OCI-LY7 (cell line): ENCODE measurements around the gene RNF19B. TPM values are rescaled to one million over a fixed set of nuclear protein-coding genes. Genes with fewer than 3 reads are reported as not detected.
A peak's percentile ranks its signal among the peaks of the same experiment; 100 is the strongest.

Experiments
- BruUV-seq: library from RNA; stranded (reverse); fragments of 400-500 nt; replicated peaks from 2 replicates; lab custom pipeline; 2021; lab: Mats Ljungman, UMichigan
- CTCF ChIA-PET: fragments of 300-600 bp; sonication (Branson Sonifier 250); formaldehyde crosslinking; loops from one replicate; lab custom pipeline; 2022; ENCODE audit warnings: antibody characterized with exemption; ENCODE audit not compliant: unreplicated experiment; lab: Charles Lee
- POLR2A ChIA-PET: fragments of 300-600 bp; sonication (Branson Sonifier 250); formaldehyde crosslinking; loops from one replicate; lab custom pipeline; 2022; ENCODE audit warnings: antibody characterized with exemption; lab: Charles Lee
- DNase-seq: peaks from one replicate; pipeline ENCODE4 v3.0.0-alpha.2; 2015; ENCODE audit warnings: low spot score
- H2AFZ ChIP-seq: fragments of 200-600 bp; sonication (generic), shearing (Covaris generic); 2 replicates; pipeline ENCODE4 v1.6.1; 2014; ENCODE audit warnings: mild to moderate bottlenecking, antibody characterized with exemption, low read length, moderate library complexity
- H3K27ac ChIP-seq: fragments of 200-600 bp; sonication (generic); 2 replicates; pipeline ENCODE4 v1.5.1; 2014; ENCODE audit warnings: mixed run types, low read depth, mild to moderate bottlenecking, moderate library complexity, low read length, inconsistent platforms; ENCODE audit not compliant: poor library complexity, severe bottlenecking
- H3K36me3 ChIP-seq: fragments of 200-600 bp; sonication (generic); 2 replicates; pipeline ENCODE4 v1.6.1; 2014; ENCODE audit warnings: mild to moderate bottlenecking, antibody characterized with exemption, low read length, moderate library complexity, mixed read lengths; ENCODE audit not compliant: insufficient read depth
- H3K4me1 ChIP-seq: fragments of 200-600 bp; sonication (generic); 2 replicates; pipeline ENCODE4 v1.5.1; 2014; ENCODE audit warnings: mild to moderate bottlenecking, low read length; ENCODE audit not compliant: insufficient read depth, poor library complexity, severe bottlenecking
- H3K4me2 ChIP-seq: fragments of 200-600 bp; sonication (generic); 2 replicates; pipeline ENCODE4 v1.6.1; 2014; ENCODE audit warnings: mild to moderate bottlenecking, low read length
- H3K4me3 ChIP-seq: fragments of 200-600 bp; sonication (generic); 2 replicates; pipeline ENCODE4 v1.5.1; 2014; ENCODE audit warnings: mild to moderate bottlenecking, low read depth, low read length; ENCODE audit not compliant: poor library complexity, severe bottlenecking
- H3K79me2 ChIP-seq: fragments of 200-600 bp; sonication (generic); 2 replicates; pipeline ENCODE4 v1.6.1; 2016; ENCODE audit warnings: low read depth, mild to moderate bottlenecking, low read length, moderate library complexity, mixed read lengths; ENCODE audit not compliant: insufficient read depth
- H3K9me2 ChIP-seq: fragments of 200-600 bp; sonication (generic); 2 replicates; pipeline ENCODE4 v1.6.1; 2016; ENCODE audit warnings: mild to moderate bottlenecking, low read length, mixed read lengths; ENCODE audit not compliant: insufficient read depth
- H3K9me3 ChIP-seq: fragments of 200-600 bp; sonication (generic); 2 replicates; pipeline ENCODE4 v1.6.1; 2014; ENCODE audit warnings: mild to moderate bottlenecking, mixed run types, low read length, mixed read lengths
- H4K20me1 ChIP-seq: fragments of 200-600 bp; sonication (generic); 2 replicates; pipeline ENCODE4 v1.6.1; 2014; ENCODE audit warnings: mild to moderate bottlenecking, antibody characterized with exemption, low read length, moderate library complexity, mixed read lengths; ENCODE audit not compliant: insufficient read depth
- CTCF ChIP-seq: fragments of 200-600 bp; sonication (generic); conservative IDR thresholded peaks from 2 replicates; pipeline ENCODE4 v1.5.1; 2014; ENCODE audit warnings: mild to moderate bottlenecking, antibody characterized with exemption, low read length, moderate library complexity, mixed read lengths
- EZH2phosphoT487 ChIP-seq: fragments of 200-600 bp; sonication (generic); IDR thresholded peaks from 2 replicates; pipeline ENCODE4 v1.6.1; 2018; ENCODE audit warnings: low read depth, borderline replicate concordance, mild to moderate bottlenecking, mixed run types, antibody characterized with exemption, low read length, moderate library complexity, mixed read lengths
- intact Hi-C: fragments of 100-400 bp; cut with micrococcal nuclease; formaldehyde crosslinking; loops from one replicate; pipeline ENCODE4 v1.10.0; 2022; ENCODE audit not compliant: unreplicated experiment
- total RNA-seq, 2 experiments: library from RNA; depleted of rRNA in 1 of 2; stranded (reverse); fragments of >200 nt in 1 of 2; shearing (Covaris generic) in 1 of 2; gene quantifications; 2 replicates each; pipeline ENCODE4 v1.2.3, GENCODE V29; 2014 to 2022

The RNF19B gene
- total RNA-seq, 2 experiments from 2014 or later = 23.0 to 36.8 TPM

- Histone ChIP-seq H3K36me3 (no peaks in the 10 kb centered on the region; the same call in 1 of the 2 replicates), H4K20me1 (no peaks in the 10 kb centered on the region), H3K9me2 (no peaks in the 10 kb centered on the region), H3K27ac (no peak overlapping the region), H2AFZ (no peak overlapping the region), H3K4me3 (no peak overlapping the region), H3K4me1 (peaks cover 7% of the 10 kb centered on the region), H3K4me2 (no peak overlapping the region), H3K79me2 (no peaks in the 10 kb centered on the region), H3K9me3 (no peaks in the 10 kb centered on the region)
- peak; percentile 74 for TF ChIP-seq CTCF
- no peak for TF ChIP-seq EZH2phosphoT487
- POLR2A ChIA-PET = interaction anchor here (0.6 kb wide), 1 partner anchor 48 kb away, joined by 5 read pairs; no protein-coding TSS in a partner anchor
- DNase-seq = peak; percentile 44
- intact Hi-C loops = no loop called here
- CTCF ChIA-PET = no interaction called here
- BruUV-seq = no TSS peak
Observed at GRCh38 chr1:33001282-33001681, 36.7 kb upstream of the RNF19B start.

- no peak overlapping the region for H3K4me2 ChIP-seq
- no peaks in the 10 kb centered on the region for H3K9me3 ChIP-seq
- ChIA-PET POLR2A (interaction anchor here (0.6 kb wide), 1 partner anchor 47 kb away, joined by 5 read pairs; no protein-coding TSS in a partner anchor), CTCF (no interaction called here)
- no peak overlapping the region for H3K27ac ChIP-seq
- H3K79me2 ChIP-seq = no peaks in the 10 kb centered on the region
- no TSS peak for BruUV-seq
- no peak overlapping the region for H3K4me3 ChIP-seq
- H2AFZ ChIP-seq = no peak overlapping the region
- H3K4me1 ChIP-seq = peaks cover 7% of the 10 kb centered on the region
- no peak for TF ChIP-seq CTCF
- no peak for TF ChIP-seq EZH2phosphoT487
- no peaks in the 10 kb centered on the region for H4K20me1 ChIP-seq
- no peaks in the 10 kb centered on the region for H3K9me2 ChIP-seq
- no peaks in the 10 kb centered on the region for H3K36me3 ChIP-seq
- intact Hi-C loops = no loop called here
- DNase-seq = no peak
Observed at GRCh38 chr1:33000427-33001026, 35.9 kb upstream of the RNF19B start.

- CTCF ChIA-PET = no interaction called here
- TF ChIP-seq EZH2phosphoT487 (no peak), CTCF (no peak)
- no peak overlapping the region for H2AFZ ChIP-seq
- intact Hi-C loops = no loop called here
- no peak overlapping the region for H3K27ac ChIP-seq
- no peaks in the 10 kb centered on the region for H3K9me2 ChIP-seq
- no peaks in the 10 kb centered on the region for H3K79me2 ChIP-seq
- H4K20me1 ChIP-seq = no peaks in the 10 kb centered on the region
- BruUV-seq = no TSS peak
- H3K4me2 ChIP-seq = no peak overlapping the region
- H3K36me3 ChIP-seq = no peaks in the 10 kb centered on the region
- no peak overlapping the region for H3K4me3 ChIP-seq
- POLR2A ChIA-PET = interaction anchor here (0.6 kb wide), 1 partner anchor 112 kb away, joined by 3 read pairs; no protein-coding TSS in a partner anchor
- no peak for DNase-seq
- H3K4me1 ChIP-seq = peaks cover 7% of the 10 kb centered on the region
- no peaks in the 10 kb centered on the region for H3K9me3 ChIP-seq
Observed at GRCh38 chr1:32998997-32999396, 34.4 kb upstream of the RNF19B start.
